Heart left ventricle (tissue), 16 donors: ENCODE results near the gene PRKACA. TPM values are rescaled to one million over a fixed set of nuclear protein-coding genes. Genes with fewer than 3 reads are reported as not detected.

ENCODE experiments used
- ATAC-seq, 4 donors: fragments of 200-7000 bp; cut with Tn5 transposase; one replicate each; pipeline ENCODE4 v1.9.1; 2020 to 2022; ENCODE audit warnings: moderate library complexity in 4 of 4, mild to moderate bottlenecking in 3 of 4, moderate number of reproducible peaks in 1 of 4
- DNase-seq, 5 donors: peaks; one replicate each; pipeline ENCODE4 v3.0.0-alpha.2; 2020
- H3K27ac ChIP-seq, 12 donors: fragments of 200-600 bp; sonication (generic) in 4 of 12; one replicate each; pipeline versions ENCODE4 v1.5.0 to v1.8.0; 2016 to 2022; ENCODE audit warnings: mild to moderate bottlenecking in 2 of 12
- H3K27me3 ChIP-seq, 9 donors: fragments of 200-600 bp; sonication (generic) in 2 of 9; one replicate each; pipeline versions ENCODE4 v1.5.1 to v1.8.0; 2016 to 2022; ENCODE audit warnings: mild to moderate bottlenecking in 3 of 9
- H3K36me3 ChIP-seq, 9 donors: fragments of 200-600 bp; sonication (generic) in 2 of 9; one replicate each; pipeline versions ENCODE4 v1.5.0 to v1.8.0; 2018 to 2022; ENCODE audit warnings: mild to moderate bottlenecking in 2 of 9
- H3K4me1 ChIP-seq, 12 donors: fragments of 200-600 bp; sonication (generic) in 4 of 12; one replicate each; pipeline versions ENCODE4 v1.5.0 to v1.8.0; 2016 to 2022; ENCODE audit warnings: mild to moderate bottlenecking in 3 of 12
- H3K4me3 ChIP-seq, 12 donors: fragments of 200-600 bp; sonication (generic) in 4 of 12; one replicate each; pipeline versions ENCODE4 v1.5.0 to v1.8.0; 2017 to 2022; ENCODE audit warnings: mild to moderate bottlenecking in 9 of 12, moderate library complexity in 4 of 12
- H3K9me3 ChIP-seq, 12 donors: fragments of 200-600 bp; sonication (generic) in 4 of 12; one replicate each; pipeline versions ENCODE4 v1.5.0 to v1.8.0; 2016 to 2022; ENCODE audit warnings: mild to moderate bottlenecking in 1 of 12
- POLR2A ChIP-seq, 2 donors: fragments of 450-650 bp; IDR thresholded peaks; one replicate each; pipeline ENCODE4 v1.6.1; 2017; ENCODE audit warnings: antibody characterized with exemption in 2 of 2, mild to moderate bottlenecking in 2 of 2, moderate library complexity in 2 of 2
- WGBS, 4 donors: extraction: QIAGEN DNeasy Blood & Tissue Kit in 2 of 4; methylation state at CpG; one replicate each; pipeline versions ENCODE4 v1.1.5 to v1.1.7; 2013 to 2018; 5-methylcytosine and 5-hydroxymethylcytosine counted together
- intact Hi-C, 10 donors: fragments of 100-400 bp; cut with DNase I; formaldehyde crosslinking; loops; one replicate each; pipeline versions ENCODE4 v1.11.1 to v1.14.2; 2022
- polyA plus RNA-seq, 2 donors: library from polyadenylated mRNA; stranded (reverse); fragments of 200-250 nt; gene quantifications; one replicate each; pipeline ENCODE4 v1.2.3, GENCODE V29; 2013
- total RNA-seq, 9 donors: library from RNA; depleted of rRNA in 2 of 9; stranded (reverse); fragments of >200 nt in 2 of 9; fragmentation: NEBNext Ultra II Directional in 3 of 9; extraction: Animal tissue kit (Norgen Biotek cat#: 25700) in 3 of 9; gene quantifications; one replicate each; pipeline versions ENCODE4 v1.1.0 to v1.2.4, GENCODE V29; 2016 to 2023
- TF ChIP-seq, protein P1 (sequence below), 12 donors: fragments of 200-600 bp; sonication (generic) in 4 of 12; IDR thresholded peaks; one replicate each; pipeline versions ENCODE4 v1.5.0 to v1.8.0; 2018 to 2022; ENCODE audit warnings: antibody characterized with exemption in 12 of 12, mild to moderate bottlenecking in 5 of 12
- donor health status: ischemic (EF 13 %, LVEDD 7.1; RV severe dilation, severe dysfunction).
- donor health status: healthy with polysubstance abuse.
- donor health status: DM: no; HTN: yes; CAD: no.
- donor health status: DM: no; HTN: no; CAD: no.
- donor health status: ischemic (EF 25% LVEDD 6.9; RV normal size, moderate dysfunction).
- donor health status: ischemic (EF 25% LVEDD 5.7; RV mildly dilated, moderate dysfunction).
- donor health status: healthy.
- donor health status: DM: yes; HTN: yes; CAD: no.
- donor health status: ischemic (EF 35%, LVEDD 5.7; RV mildly dilated, moderate dysfunction).
- donor health status: nonischemic (EF 11% LVEDD 7.7; RV severe dilation, severe dysfunction).
- donor health status: DM: yes; HTN: yes; CAD: no.
- donor health status: PGD.
- donor health status: ischemic (EF 29% LVEDD 5.4; RV normal size, mild dysfunction).
- donor health status: nonischemic (EF 23%, LVEDD 6.1; RV moderate dilation, normal function).

PRKACA gene
- total and polyA plus RNA-seq, 11 donors: 216 to 554 (median 454) TPM

DNA sequence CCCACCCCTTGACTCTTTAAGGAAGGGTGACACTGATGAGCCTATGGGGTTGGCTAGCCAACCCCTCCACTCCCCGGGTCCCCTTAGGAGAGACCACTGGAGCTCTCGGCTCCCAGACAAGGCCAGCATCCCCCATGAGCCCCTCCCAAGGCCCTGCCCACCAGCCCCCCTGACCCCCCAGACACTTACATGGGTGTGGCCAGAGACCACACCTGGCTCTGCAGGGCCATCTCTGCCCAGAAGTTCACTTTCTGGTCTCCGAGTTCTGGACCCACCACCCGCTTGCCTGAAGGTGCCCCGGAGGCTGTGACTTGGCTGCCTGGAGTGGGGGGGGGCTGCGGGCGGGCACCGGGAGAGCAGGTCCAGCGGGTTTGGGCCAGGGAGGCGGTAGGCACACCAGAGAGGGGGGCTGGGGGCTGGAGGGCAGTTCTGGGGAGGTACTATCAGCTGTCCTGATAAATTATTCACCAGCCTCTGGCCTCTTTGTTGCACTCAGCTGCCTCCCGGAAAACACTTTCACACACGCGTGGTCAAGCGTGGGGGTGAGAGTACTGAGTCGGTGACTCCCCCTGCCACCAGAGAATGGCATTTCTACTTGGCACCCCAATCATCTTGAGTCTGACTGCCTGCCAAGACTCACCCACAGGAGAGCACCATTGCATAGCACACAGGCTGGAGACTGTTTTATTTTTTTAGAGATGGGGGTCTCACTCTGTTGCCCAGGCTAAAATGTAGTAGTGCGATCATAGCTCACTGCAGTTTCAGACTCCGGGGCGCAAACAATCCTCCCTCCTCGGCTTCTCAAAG is 55.6 kb downstream of the PRKACA start, which contains the start of gene PALM3:
PALM3 (minus strand) TSS at position 326 of the 807 bp plus-strand sequence; CDS start at position 230, 96 bp downstream.
- Histone ChIP-seq H3K4me1 (peaks cover 0 to 17% (median 2%) of the 10 kb centered on the region in 12 donors), H3K27ac (no peak within 1 kb of the TSS), H3K9me3 (no peaks in the 10 kb centered on the region), H3K4me3 (no peak within 1 kb of the TSS), H3K27me3 (peaks cover 5 to 34% (median 28%) of the 10 kb centered on the region in 9 donors), H3K36me3 (no peaks in the 10 kb centered on the region)
- ATAC-seq (peak in 1 of 4 donors; percentile 43), DNase-seq (no peak)
- no peak for TF ChIP-seq POLR2A (IDR thresholded peaks at IDR 0.05)
- TF ChIP-seq, protein P1, sequence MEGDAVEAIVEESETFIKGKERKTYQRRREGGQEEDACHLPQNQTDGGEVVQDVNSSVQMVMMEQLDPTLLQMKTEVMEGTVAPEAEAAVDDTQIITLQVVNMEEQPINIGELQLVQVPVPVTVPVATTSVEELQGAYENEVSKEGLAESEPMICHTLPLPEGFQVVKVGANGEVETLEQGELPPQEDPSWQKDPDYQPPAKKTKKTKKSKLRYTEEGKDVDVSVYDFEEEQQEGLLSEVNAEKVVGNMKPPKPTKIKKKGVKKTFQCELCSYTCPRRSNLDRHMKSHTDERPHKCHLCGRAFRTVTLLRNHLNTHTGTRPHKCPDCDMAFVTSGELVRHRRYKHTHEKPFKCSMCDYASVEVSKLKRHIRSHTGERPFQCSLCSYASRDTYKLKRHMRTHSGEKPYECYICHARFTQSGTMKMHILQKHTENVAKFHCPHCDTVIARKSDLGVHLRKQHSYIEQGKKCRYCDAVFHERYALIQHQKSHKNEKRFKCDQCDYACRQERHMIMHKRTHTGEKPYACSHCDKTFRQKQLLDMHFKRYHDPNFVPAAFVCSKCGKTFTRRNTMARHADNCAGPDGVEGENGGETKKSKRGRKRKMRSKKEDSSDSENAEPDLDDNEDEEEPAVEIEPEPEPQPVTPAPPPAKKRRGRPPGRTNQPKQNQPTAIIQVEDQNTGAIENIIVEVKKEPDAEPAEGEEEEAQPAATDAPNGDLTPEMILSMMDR (IDR thresholded peaks at IDR 0.05): no peak
- intact Hi-C loops: loop anchor here in 1 of 10 donors (10.0 kb wide), 1 partner anchor 467 kb away; no protein-coding TSS in a partner anchor
- 63 to 74% (median 71%) methylated on average over 16 to 19 of the region's 19 CpGs for WGBS, 4 donors

GRCh38 chr19:14061081-14061749 is 56.3 kb downstream of the PRKACA start:
- Histone ChIP-seq H3K27ac (no peak overlapping the region), H3K36me3 (no peaks in the 10 kb centered on the region), H3K27me3 (peaks cover 5 to 34% (median 28%) of the 10 kb centered on the region in 9 donors), H3K4me3 (no peak overlapping the region), H3K9me3 (no peaks in the 10 kb centered on the region), H3K4me1 (peaks cover 0 to 18% (median 2%) of the 10 kb centered on the region in 12 donors)
- ATAC-seq (no peak), DNase-seq (no peak)
- WGBS, 4 donors: 46 to 55% (median 51%) methylated on average over 6 to 9 of the region's 9 CpGs
- intact Hi-C loops: loop anchor here in 1 of 10 donors (10.0 kb wide), 1 partner anchor 466 kb away; no protein-coding TSS in a partner anchor
- TF ChIP-seq POLR2A (IDR thresholded peaks at IDR 0.05): no peak
- TF ChIP-seq, protein P1 (IDR thresholded peaks at IDR 0.05): no peak

DNA sequence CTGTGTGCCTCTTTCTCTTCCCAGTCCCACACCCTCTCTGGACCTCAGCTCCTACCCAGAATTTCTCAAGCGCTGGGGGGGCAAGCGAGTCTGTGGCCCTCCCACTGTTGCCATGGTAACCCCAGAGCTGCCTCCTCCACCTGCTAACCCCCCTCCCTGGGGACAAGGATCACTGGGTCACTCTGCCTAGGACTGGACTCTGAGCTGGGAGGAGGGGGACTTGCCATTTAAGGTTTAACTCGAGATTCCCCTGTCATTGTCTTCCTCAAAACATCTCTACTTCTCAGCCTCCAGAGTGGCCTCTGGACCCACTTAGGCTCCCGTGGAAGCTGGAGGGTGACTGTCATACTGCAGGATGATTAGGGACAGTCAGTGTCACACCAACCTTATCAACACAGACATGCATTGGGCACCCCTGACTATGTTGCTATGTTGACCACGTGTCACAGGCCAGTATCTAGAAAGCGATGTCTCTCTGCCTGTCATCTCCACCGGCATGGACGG is 57.9 kb downstream of the PRKACA start:
- Histone ChIP-seq H3K36me3 (no peaks in the 10 kb centered on the region), H3K4me1 (peaks cover 0 to 18% (median 2%) of the 10 kb centered on the region in 12 donors), H3K27ac (no peak overlapping the region), H3K27me3 (peaks cover 5 to 34% (median 28%) of the 10 kb centered on the region in 9 donors), H3K4me3 (no peak overlapping the region), H3K9me3 (no peaks in the 10 kb centered on the region)
- intact Hi-C loops: loop anchor here in 2 of 10 donors (10.0 kb wide), 2 partner anchors 175 to 465 kb away; no protein-coding TSS in a partner anchor
- WGBS, 4 donors: 45 to 64% (median 48%) methylated on average over 6 to 8 of the region's 8 CpGs
- DNase-seq: no peak
- TF ChIP-seq, protein P1 (IDR thresholded peaks at IDR 0.05): no peak
- TF ChIP-seq POLR2A (IDR thresholded peaks at IDR 0.05): no peak
- no peak for ATAC-seq
